HG03196 (cell line): ENCODE measurements around the gene IGSF9.
"Not testable (repeated sequence)": the region's sequence is repeated elsewhere in the genome, so short reads cannot be mapped to it uniquely, and the experiment has no call there.

Experiments used
- ATAC-seq: cut with Tn5 transposase; IDR thresholded peaks from one replicate; pipeline ENCODE4 v1.9.1; 2021; ENCODE audit not compliant: unreplicated experiment

Gene IGSF9

GRCh38 chr1:159900086-159900680 lies 45.2 kb downstream of the IGSF9 start, which contains the start of gene CFAP45:
Gene CFAP45, minus strand, starts transcription at chr1:159900165. Its CDS starts 67 bp downstream, at chr1:159900098.
- no peak for ATAC-seq

- not testable (repeated sequence) for ATAC-seq
Observed at GRCh38 chr1:159899634-159900033, 45.8 kb downstream of the IGSF9 start.

GRCh38 chr1:159898527-159898926 lies 46.9 kb downstream of the IGSF9 start:
- no peak for ATAC-seq

GRCh38 chr1:159897962-159898361 lies 47.5 kb downstream of the IGSF9 start:
- ATAC-seq: no peak

- no peak for ATAC-seq
Observed at GRCh38 chr1:159896546-159896930, 48.9 kb downstream of the IGSF9 start.

- no peak for ATAC-seq
Observed at GRCh38 chr1:159895836-159896545, 49.4 kb downstream of the IGSF9 start.

- ATAC-seq: no peak
Observed at GRCh38 chr1:159895286-159895685, 50.1 kb downstream of the IGSF9 start.

GRCh38 chr1:159892944-159893343 lies 52.5 kb downstream of the IGSF9 start:
- ATAC-seq: no peak

- ATAC-seq: peak; percentile 71
Observed at GRCh38 chr1:159891275-159892157, 53.9 kb downstream of the IGSF9 start.

- ATAC-seq: no peak
Observed at GRCh38 chr1:159890390-159890789, 55.0 kb downstream of the IGSF9 start.

GRCh38 chr1:159889821-159890252 lies 55.6 kb downstream of the IGSF9 start:
- peak; percentile 93 for ATAC-seq

GRCh38 chr1:159889202-159889601 lies 56.2 kb downstream of the IGSF9 start:
- no peak for ATAC-seq

GRCh38 chr1:159884296-159884695 lies 61.1 kb downstream of the IGSF9 start:
- no peak for ATAC-seq

- ATAC-seq: no peak
Observed at GRCh38 chr1:159883134-159883533, 62.3 kb downstream of the IGSF9 start.

GRCh38 chr1:159882527-159882862 lies 62.9 kb downstream of the IGSF9 start:
- ATAC-seq: no peak

- no peak for ATAC-seq
Observed at GRCh38 chr1:159881622-159882526, 63.5 kb downstream of the IGSF9 start.

GRCh38 chr1:159880430-159880829 lies 65.0 kb downstream of the IGSF9 start:
- ATAC-seq: no peak

- no peak for ATAC-seq
Observed at GRCh38 chr1:159879977-159880376, 65.4 kb downstream of the IGSF9 start.

GRCh38 chr1:159879136-159879535 lies 66.3 kb downstream of the IGSF9 start:
- ATAC-seq: no peak

GRCh38 chr1:159877695-159878444 lies 67.5 kb downstream of the IGSF9 start:
- ATAC-seq: no peak
